Large intestine (tissue), 3 donors: Measurements from ENCODE around the gene PIBF1. TPM values are rescaled to one million over a fixed set of nuclear protein-coding genes. Genes with fewer than 3 reads are reported as not detected.

Experiments used
- DNase-seq, 2 donors: peaks; one replicate each; pipeline versions ENCODE4 v3.0.0 to v3.0.0-alpha.2; 2013
- H3K27ac ChIP-seq: one replicate; pipeline ENCODE4 v1.5.1; 2013; ENCODE audit warnings: low read length
- H3K27me3 ChIP-seq: 2 replicates; pipeline ENCODE4 v1.6.1; 2013; ENCODE audit warnings: low read length; ENCODE audit not compliant: control insufficient read depth, insufficient read depth
- H3K36me3 ChIP-seq: 2 replicates; pipeline ENCODE4 v1.6.1; 2013; ENCODE audit warnings: low read length; ENCODE audit not compliant: control insufficient read depth, insufficient read depth
- H3K4me1 ChIP-seq: one replicate; pipeline ENCODE4 v1.6.1; 2013; ENCODE audit warnings: low read length; ENCODE audit not compliant: control insufficient read depth, insufficient read depth
- H3K4me3 ChIP-seq: one replicate; pipeline ENCODE4 v1.5.1; 2013; ENCODE audit warnings: low read length
- H3K9me3 ChIP-seq: one replicate; pipeline ENCODE4 v1.6.1; 2013; ENCODE audit warnings: mild to moderate bottlenecking, low read depth, low read length, moderate library complexity; ENCODE audit not compliant: control insufficient read depth
- WGBS: methylation state at CpG from one replicate; pipeline ENCODE4 v1.1.5; 2013; ENCODE audit warnings: low lambda C conversion rate; ENCODE audit not compliant: insufficient coverage; 5-methylcytosine and 5-hydroxymethylcytosine counted together
- polyA plus RNA-seq: library from polyadenylated mRNA; unstranded; fragments of 120-200 nt; gene quantifications from one replicate; pipeline ENCODE4 v1.2.1, GENCODE V29; 2013

PIBF1 gene
- polyA plus RNA-seq, 1 donor: 18.4 TPM

- peaks cover 9% of the 10 kb centered on the region for H3K36me3 ChIP-seq
- no peaks in the 10 kb centered on the region for H3K27me3 ChIP-seq
- DNase-seq: no peak
- no CpG with 5 or more reads among the region's 8 CpGs for WGBS
- H3K27ac ChIP-seq: peak overlapping the region; percentile 95
- H3K4me3 ChIP-seq: peak overlapping the region; percentile 70
- peaks cover 3% of the 10 kb centered on the region for H3K4me1 ChIP-seq
- H3K9me3 ChIP-seq: no peaks in the 10 kb centered on the region
Observed at GRCh38 chr13:73058432-73058735, 276.5 kb downstream of the PIBF1 start.

- H3K4me1 ChIP-seq: peaks cover 3% of the 10 kb centered on the region
- peak; percentile 97 to 99 for DNase-seq
- H3K27ac ChIP-seq: peak within 1 kb of the TSS; percentile 95
- peak within 1 kb of the TSS; percentile 83 for H3K4me3 ChIP-seq
- H3K36me3 ChIP-seq: peaks cover 9% of the 10 kb centered on the region
- no peaks in the 10 kb centered on the region for H3K9me3 ChIP-seq
- WGBS: no CpG with 5 or more reads among the region's 93 CpGs
- H3K27me3 ChIP-seq: no peaks in the 10 kb centered on the region
Observed at GRCh38 chr13:73058736-73059459, 277.0 kb downstream of the PIBF1 start, which contains the start of gene KLF5. Gene KLF5 (plus strand): TSS chr13:73059005. CDS start chr13:73059328, 323 bp downstream.

GRCh38 chr13:73059460-73060250 is 277.7 kb downstream of the PIBF1 start:
- DNase-seq: peak in 1 of 2 donors; percentile 56
- Histone ChIP-seq H3K36me3 (peaks cover 14% of the 10 kb centered on the region), H3K27me3 (no peaks in the 10 kb centered on the region), H3K4me1 (no peaks in the 10 kb centered on the region), H3K9me3 (no peaks in the 10 kb centered on the region), H3K27ac (peak overlapping the region; percentile 77), H3K4me3 (peak overlapping the region; percentile 83)
- 0% methylated on average over 2 of the region's 68 CpGs for WGBS

GRCh38 chr13:73060251-73061160 is 278.6 kb downstream of the PIBF1 start:
- no peaks in the 10 kb centered on the region for H3K27me3 ChIP-seq
- H3K27ac ChIP-seq: peak overlapping the region; percentile 77
- peak in 1 of 2 donors; percentile 70 for DNase-seq
- WGBS: 16% methylated on average over 5 of the region's 26 CpGs
- no peaks in the 10 kb centered on the region for H3K4me1 ChIP-seq
- H3K4me3 ChIP-seq: peak overlapping the region; percentile 83
- H3K9me3 ChIP-seq: no peaks in the 10 kb centered on the region
- peaks cover 16% of the 10 kb centered on the region for H3K36me3 ChIP-seq

- no peaks in the 10 kb centered on the region for H3K9me3 ChIP-seq
- no peaks in the 10 kb centered on the region for H3K27me3 ChIP-seq
- peak overlapping the region; percentile 83 for H3K4me3 ChIP-seq
- H3K4me1 ChIP-seq: peaks cover 4% of the 10 kb centered on the region
- no peak for DNase-seq
- peak overlapping the region; percentile 77 for H3K27ac ChIP-seq
- 25% methylated on average over 1 of the region's 6 CpGs for WGBS
- H3K36me3 ChIP-seq: peaks cover 16% of the 10 kb centered on the region
Observed at GRCh38 chr13:73061473-73061872, 279.5 kb downstream of the PIBF1 start.

- WGBS: no CpG with 5 or more reads among the region's 9 CpGs
- peaks cover 16% of the 10 kb centered on the region for H3K36me3 ChIP-seq
- DNase-seq: peak in 1 of 2 donors; percentile 81
Observed at GRCh38 chr13:73061876-73062275, 279.9 kb downstream of the PIBF1 start.

GRCh38 chr13:73062468-73062867 is 280.5 kb downstream of the PIBF1 start:
- DNase-seq: peak in 1 of 2 donors; percentile 54
- Histone ChIP-seq H3K4me3 (peak overlapping the region; percentile 83), H3K27ac (peak overlapping the region; percentile 77), H3K36me3 (peaks cover 19% of the 10 kb centered on the region), H3K4me1 (peaks cover 4% of the 10 kb centered on the region), H3K27me3 (no peaks in the 10 kb centered on the region), H3K9me3 (no peaks in the 10 kb centered on the region)
- no CpG with 5 or more reads among the region's 13 CpGs for WGBS

More at GRCh38 chr13:73061876-73062275, 279.9 kb downstream of the PIBF1 start:
- Histone ChIP-seq H3K27ac (peak overlapping the region; percentile 77), H3K27me3 (no peaks in the 10 kb centered on the region), H3K4me3 (peak overlapping the region; percentile 83), H3K9me3 (no peaks in the 10 kb centered on the region), H3K4me1 (peaks cover 4% of the 10 kb centered on the region)

GRCh38 chr13:73063166-73063565 is 281.2 kb downstream of the PIBF1 start:
- Histone ChIP-seq H3K27me3 (no peaks in the 10 kb centered on the region), H3K4me1 (peaks cover 4% of the 10 kb centered on the region), H3K9me3 (no peaks in the 10 kb centered on the region), H3K4me3 (peak overlapping the region; percentile 83), H3K36me3 (peaks cover 25% of the 10 kb centered on the region), H3K27ac (peak overlapping the region; percentile 77)
- DNase-seq: peak in 1 of 2 donors; percentile 40
- 19% methylated on average over 2 of the region's 3 CpGs for WGBS

GRCh38 chr13:73065036-73065435 is 283.1 kb downstream of the PIBF1 start:
- H3K4me1 ChIP-seq: peaks cover 5% of the 10 kb centered on the region
- peak overlapping the region; percentile 77 for H3K27ac ChIP-seq

More at GRCh38 chr13:73065036-73065435, 283.1 kb downstream of the PIBF1 start:
- H3K27me3 ChIP-seq: no peaks in the 10 kb centered on the region
- peak in 1 of 2 donors; percentile 78 for DNase-seq
- H3K36me3 ChIP-seq: peaks cover 26% of the 10 kb centered on the region
- H3K9me3 ChIP-seq: no peaks in the 10 kb centered on the region
- no CpG with 5 or more reads among the region's 2 CpGs for WGBS
- peak overlapping the region; percentile 83 for H3K4me3 ChIP-seq
